GM12801 (cell line): ENCODE data around the gene ETDB.

Source experiments
- TF ChIP-seq, protein P1 (sequence below): IDR thresholded peaks from one replicate; pipeline ENCODE4 v1.5.1; 2011; ENCODE audit warnings: control low read depth; ENCODE audit not compliant: insufficient read length; ENCODE audit errors: extremely low read depth

ETDB gene

DNA sequence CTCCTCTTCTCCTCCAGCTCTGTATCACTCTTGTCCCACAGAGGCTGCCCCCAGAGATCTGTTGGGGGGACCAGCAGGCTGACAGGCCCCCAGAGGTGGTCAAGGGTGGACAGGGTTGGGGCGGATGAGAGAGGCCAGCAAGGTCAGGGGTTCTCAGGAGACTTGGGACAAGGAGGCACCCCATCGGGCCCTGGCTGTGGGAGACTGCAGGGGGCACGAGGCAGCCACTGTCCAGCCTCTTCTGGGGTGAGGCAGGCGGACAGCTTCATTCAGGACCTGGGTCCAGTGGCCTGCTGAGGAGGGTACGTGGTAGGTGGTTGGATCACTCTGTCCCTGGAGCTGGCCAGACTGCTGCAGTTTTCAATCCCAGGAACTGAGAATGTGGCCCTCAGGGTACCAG, 24.6 kb downstream of the ETDB start:
- TF ChIP-seq, protein P1, sequence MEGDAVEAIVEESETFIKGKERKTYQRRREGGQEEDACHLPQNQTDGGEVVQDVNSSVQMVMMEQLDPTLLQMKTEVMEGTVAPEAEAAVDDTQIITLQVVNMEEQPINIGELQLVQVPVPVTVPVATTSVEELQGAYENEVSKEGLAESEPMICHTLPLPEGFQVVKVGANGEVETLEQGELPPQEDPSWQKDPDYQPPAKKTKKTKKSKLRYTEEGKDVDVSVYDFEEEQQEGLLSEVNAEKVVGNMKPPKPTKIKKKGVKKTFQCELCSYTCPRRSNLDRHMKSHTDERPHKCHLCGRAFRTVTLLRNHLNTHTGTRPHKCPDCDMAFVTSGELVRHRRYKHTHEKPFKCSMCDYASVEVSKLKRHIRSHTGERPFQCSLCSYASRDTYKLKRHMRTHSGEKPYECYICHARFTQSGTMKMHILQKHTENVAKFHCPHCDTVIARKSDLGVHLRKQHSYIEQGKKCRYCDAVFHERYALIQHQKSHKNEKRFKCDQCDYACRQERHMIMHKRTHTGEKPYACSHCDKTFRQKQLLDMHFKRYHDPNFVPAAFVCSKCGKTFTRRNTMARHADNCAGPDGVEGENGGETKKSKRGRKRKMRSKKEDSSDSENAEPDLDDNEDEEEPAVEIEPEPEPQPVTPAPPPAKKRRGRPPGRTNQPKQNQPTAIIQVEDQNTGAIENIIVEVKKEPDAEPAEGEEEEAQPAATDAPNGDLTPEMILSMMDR: no peak

DNA sequence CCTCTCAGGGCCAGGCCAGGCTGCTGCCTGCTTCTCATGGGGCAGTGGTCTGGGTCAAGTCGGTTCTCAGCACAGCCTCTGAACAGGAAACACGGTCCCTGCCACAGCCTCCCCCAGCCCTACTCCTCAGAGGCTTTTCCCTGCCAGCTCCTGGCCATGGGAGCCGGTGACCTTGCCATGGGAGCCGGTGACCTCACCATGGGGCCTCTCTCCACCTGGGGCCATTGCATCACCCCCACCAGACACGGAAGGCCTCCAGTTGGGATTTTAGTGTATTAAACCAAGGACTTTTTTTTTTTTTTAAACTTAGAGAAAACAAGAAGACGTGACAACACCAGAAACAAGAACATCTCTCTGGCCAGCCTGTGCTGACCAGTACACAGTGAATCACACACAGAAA, 25.6 kb downstream of the ETDB start:
- TF ChIP-seq, protein P1: no peak

DNA sequence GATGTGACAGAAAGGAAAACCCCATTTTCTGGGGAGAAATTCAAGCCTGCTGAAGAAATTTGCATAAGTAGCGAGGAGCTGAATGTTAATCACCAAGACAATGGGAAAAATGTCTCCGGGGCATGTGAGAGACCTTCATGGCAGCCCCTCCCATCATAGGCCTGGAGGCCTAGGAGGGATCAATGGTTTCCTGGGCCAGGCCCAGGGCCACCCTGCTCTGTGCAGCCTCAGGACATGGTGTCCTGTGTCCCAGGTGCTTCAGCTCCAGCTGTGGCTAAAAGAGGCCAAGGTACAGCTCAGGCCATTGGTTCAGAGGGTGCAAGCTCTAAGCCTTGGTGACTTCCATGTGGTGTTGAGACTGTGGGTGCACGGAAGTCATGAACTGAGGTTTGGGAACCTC, 31.2 kb downstream of the ETDB start:
- TF ChIP-seq, protein P1: no peak

DNA sequence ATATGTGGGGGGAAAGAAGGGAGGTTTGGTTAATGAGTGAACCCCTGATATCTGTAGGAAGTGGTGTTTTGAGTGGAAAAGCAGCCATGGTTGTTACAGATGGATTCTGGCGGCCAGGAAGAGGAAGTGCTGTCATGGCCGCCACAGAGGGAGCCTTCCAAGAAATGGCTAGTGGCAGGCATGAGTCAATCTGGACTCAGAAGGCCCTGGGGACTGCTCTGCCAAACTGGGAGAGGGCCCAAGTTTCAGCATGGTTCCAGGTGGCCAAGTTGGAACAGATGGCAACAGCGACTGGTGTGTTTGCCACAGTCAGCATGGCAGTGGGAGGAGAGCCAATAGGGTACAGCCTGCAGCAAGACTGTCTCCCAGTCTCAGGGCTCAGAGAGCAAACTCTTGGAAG, 32.5 kb downstream of the ETDB start:
- TF ChIP-seq, protein P1: no peak

DNA sequence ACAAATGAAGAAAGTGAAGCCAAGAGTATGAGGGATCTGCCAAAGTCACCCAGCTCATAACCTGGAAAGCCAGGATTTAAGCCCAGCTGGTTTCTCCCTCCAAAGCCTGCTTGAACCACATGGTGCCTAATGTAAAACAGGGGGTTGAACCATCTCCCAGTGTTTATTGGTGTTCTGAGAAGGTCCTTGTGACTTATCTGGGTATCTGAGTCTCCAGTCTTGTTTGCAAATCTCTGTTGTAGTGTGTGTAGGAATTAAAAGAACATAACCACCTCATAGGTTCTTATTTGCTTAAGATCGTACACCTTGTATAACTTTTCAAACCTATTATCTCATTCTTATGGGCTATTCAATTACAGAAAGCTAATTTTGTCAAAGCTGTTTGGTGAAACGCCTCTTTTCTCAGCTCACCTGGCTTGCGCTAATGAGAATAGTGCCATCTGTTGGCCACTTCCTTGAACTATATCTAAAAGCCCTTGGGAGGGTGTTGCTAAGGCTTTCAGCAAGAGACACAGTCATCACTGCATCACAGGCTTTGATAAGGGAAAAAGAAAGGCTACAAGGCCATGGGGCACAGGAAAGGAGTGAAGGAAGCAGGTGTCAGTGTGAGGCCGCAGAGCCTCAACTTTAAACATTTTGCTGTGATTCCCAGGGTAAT, 34.0 kb downstream of the ETDB start:
- TF ChIP-seq, protein P1: no peak

DNA sequence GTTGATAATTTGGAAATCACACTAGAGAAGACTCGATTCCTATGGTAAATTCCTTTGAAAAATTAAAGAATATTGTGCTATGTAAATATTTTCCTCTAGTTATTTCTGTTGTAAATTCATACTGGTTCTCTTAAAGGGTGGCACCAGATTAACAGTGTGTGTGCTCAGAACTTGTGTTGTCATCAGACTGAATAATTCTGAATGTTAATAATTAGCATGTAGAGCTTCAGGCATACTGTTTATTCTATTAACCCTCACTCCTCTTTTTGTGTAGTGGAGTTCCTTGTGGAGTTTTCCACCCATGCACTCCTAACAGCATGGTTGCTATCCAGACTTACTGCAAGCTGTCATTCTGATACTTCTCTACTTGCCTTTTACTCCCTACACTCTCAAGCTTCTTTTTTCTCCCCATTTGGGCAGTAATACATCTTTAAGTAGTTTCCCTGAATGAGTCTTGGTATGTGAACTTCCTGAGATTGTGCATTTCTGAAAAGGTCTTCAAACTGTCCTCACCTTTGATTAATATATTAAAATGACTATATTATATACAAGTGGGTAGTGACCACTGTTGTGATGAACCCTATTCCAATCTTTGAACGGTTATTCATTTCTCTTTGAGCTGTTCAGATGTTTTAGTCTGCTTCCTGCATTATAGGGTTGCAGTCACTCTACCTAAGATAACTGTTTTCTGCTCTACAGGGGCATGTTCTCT, 38.5 kb downstream of the ETDB start:
- TF ChIP-seq, protein P1: no peak
